Mammary epithelial cell (primary cell): ENCODE data around the gene CAMK2B.

Source experiments
- CTCF ChIP-seq, 2 donors: IDR thresholded peaks in 1 of 2; conservative IDR thresholded peaks in 1 of 2; 2 replicates each; pipeline ENCODE4 v1.5.1; 2011 to 2012; ENCODE audit warnings: inconsistent platforms in 2 of 2, low read length in 2 of 2, mild to moderate bottlenecking in 2 of 2, control low read depth in 1 of 2, low read depth in 1 of 2; ENCODE audit not compliant: insufficient read depth in 1 of 2; ENCODE audit errors: extremely low read depth in 1 of 2
- EZH2 ChIP-seq: IDR thresholded peaks from 2 replicates; pipeline ENCODE4 v1.6.1; 2012; ENCODE audit warnings: low read length, inconsistent platforms, borderline replicate concordance

- TF ChIP-seq EZH2 (peak; percentile 27), CTCF (conservative IDR thresholded peaks at IDR 0.05 in 1 of 2, IDR thresholded peaks at IDR 0.05 in 1 of 2; ENCODE audit: extremely low read depth in 1 of 2, insufficient read depth in 1 of 2, low read depth in 1 of 2, low read length in 2 of 2) (no peak)
Measured at GRCh38 chr7:44257618-44258422, 67.6 kb downstream of the CAMK2B start.
